ENCODE measurements around the gene COL5A1.

GRCh38 chr9:134744385-134745295 lies 103.0 kb downstream of the COL5A1 start:
- no peak for TF ChIP-seq CTCF (IDR thresholded peaks at IDR 0.05)
- TF ChIP-seq EP300 (IDR thresholded peaks at IDR 0.05) = no peak

Measured in tibial nerve (tissue), 4 donors.